SIG-M5 (cell line): ENCODE measurements around the gene NDOR1.

ENCODE experiments used
- DNase-seq: peaks from one replicate; lab custom pipeline; 2025; lab: John Stamatoyannopoulos, UW

Gene NDOR1

DNA sequence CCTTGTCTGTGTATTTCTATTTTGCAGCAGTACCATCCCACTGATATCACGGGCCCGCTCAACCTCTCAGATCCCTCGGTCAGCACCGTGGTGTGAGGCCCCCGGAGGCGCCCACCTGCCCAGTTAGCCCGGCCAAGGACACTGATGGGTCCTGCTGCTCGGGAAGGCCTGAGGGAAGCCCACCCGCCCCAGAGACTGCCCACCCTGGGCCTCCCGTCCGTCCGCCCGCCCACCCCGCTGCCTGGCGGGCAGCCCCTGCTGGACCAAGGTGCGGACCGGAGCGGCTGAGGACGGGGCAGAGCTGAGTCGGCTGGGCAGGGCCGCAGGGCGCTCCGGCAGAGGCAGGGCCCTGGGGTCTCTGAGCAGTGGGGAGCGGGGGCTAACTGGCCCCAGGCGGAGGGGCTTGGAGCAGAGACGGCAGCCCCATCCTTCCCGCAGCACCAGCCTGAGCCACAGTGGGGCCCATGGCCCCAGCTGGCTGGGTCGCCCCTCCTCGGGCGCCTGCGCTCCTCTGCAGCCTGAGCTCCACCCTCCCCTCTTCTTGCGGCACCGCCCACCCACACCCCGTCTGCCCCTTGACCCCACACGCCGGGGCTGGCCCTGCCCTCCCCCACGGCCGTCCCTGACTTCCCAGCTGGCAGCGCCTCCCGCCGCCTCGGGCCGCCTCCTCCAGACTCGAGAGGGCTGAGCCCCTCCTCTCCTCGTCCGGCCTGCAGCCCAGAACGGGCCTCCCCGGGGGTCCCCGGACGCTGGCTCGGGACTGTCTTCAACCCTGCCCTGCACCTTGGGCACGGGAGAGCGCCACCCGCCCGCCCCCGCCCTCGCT lies 37.5 kb upstream of the NDOR1 start:
- DNase-seq = no peak

DNA sequence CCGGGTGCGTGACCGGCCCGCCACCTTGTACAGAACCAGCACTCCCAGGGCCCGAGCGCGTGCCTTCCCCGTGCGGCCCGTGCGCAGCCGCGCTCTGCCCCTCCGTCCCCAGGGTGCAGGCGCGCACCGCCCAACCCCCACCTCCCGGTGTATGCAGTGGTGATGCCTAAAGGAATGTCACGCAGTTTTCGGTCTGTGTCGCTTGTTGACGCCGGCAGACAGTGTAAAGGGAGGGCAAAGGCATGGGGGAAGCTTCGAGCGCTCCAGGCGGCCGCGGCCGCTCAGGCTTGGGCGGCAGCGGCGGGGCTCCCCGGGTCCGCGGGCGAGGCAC lies 37.0 kb upstream of the NDOR1 start:
- no peak for DNase-seq

DNA sequence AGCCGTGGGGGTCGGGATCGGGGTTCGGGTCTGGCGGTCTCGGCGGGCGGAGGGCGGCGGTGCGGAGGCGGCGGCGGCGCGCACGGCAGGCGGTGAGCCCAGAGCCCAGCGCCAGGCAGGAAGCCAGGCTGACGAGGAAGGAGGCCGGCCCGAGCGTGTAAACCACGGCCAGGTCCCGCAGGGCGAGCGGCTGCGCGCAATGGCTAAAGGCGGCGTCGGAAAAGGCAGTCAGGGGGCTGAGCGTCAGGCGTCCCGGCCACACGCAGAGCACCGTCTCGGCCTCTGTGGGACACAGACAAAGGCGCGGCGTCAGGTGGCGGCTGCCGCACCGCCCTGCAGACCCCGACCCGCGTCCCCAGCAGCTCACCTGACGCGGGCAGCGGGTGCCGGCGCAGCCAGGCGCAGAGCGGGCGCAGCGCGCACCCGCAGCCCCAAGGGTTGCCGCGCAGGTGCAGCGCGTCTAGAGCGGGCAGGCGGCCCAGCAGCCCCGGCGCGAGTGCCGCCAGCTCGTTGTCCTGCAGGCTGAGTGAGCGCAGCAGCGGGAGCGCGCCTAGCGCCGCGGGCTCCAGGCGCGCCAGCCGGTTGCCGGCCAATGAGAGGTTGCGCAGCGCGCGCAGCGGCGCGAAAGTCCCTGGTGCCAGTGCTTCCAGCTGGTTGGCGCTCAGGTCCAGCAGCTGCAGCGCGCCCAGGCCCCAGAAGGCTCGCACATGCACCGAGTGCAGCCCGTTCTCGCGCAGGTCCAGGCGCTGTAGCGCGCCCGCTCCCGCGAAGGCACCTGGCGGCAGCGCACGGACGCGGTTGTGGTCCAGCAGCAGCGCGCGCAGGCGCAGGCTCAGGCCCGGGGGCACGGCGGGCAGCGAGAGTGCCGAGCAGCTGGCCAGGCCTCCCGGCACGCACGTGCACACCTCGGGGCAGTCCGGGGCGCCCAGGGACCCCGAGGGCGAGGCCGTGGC lies 36.3 kb upstream of the NDOR1 start:
- DNase-seq = no peak

DNA sequence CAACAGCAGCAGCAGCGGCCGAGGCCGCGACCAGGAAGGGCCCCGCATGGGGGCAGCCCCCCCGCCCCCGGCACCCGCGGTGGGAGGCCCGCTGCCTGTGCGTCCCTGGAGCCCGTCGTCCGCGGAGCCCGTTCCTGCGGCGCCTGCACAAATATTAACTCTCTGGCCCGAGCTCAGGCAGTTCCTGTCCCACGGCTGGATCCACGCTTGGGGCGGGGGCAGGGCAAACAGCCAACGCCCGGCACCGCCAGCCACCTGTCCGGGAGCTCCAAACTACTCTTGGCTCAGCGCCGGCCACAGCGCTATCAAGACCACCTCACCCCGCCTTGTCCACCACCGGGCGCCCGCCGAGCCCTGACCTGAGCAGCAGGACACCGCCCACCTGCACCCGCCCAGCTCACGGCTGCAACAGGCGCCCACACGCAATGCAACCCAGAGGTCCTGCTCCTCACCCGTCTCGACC lies 35.6 kb upstream of the NDOR1 start, which contains the start of gene LRRC26:
Gene LRRC26 (minus strand): TSS at position 156 of the 463 bp plus-strand sequence. CDS start 108 bp downstream, at position 48.
- no peak for DNase-seq

DNA sequence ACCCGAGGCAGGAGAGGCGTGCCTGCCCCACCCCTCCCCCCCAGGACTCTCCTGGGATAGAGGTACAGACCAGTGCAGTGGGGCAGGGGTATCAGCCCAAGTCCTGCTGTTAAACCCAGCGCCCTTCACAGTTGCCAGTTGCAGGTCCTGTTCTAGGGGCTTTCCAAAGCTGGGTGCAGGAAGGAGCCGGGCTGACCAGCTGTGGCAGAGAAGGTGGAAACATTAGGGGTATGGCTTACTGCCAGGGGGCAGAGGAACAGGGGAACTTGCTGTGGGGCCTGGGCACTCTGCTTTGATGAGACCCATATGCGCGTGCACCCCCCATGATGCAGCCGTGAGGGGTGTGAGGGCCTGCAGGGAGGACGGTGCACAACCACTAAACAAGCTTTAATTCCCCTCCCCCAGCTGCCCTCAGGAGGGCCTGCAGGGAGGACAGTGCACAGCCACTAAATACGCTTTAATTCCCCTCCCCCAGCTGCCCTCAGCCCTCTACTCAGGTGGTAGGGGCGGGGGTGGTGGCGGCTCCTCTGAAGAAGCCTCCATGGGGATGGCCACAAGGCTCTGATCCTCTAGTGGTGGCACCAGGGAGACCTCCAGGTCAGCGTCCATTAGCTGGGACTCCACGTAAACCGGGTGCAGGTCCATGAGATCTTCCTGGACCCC lies 34.9 kb upstream of the NDOR1 start:
- DNase-seq = no peak

- DNase-seq = no peak
These were observed 34.2 kb upstream of the NDOR1 start for GRCh38 chr9:137171149-137171900.

- no peak for DNase-seq
These were observed 32.4 kb upstream of the NDOR1 start for GRCh38 chr9:137172901-137173795.

GRCh38 chr9:137173796-137174664 lies 31.5 kb upstream of the NDOR1 start:
- no peak for DNase-seq

DNA sequence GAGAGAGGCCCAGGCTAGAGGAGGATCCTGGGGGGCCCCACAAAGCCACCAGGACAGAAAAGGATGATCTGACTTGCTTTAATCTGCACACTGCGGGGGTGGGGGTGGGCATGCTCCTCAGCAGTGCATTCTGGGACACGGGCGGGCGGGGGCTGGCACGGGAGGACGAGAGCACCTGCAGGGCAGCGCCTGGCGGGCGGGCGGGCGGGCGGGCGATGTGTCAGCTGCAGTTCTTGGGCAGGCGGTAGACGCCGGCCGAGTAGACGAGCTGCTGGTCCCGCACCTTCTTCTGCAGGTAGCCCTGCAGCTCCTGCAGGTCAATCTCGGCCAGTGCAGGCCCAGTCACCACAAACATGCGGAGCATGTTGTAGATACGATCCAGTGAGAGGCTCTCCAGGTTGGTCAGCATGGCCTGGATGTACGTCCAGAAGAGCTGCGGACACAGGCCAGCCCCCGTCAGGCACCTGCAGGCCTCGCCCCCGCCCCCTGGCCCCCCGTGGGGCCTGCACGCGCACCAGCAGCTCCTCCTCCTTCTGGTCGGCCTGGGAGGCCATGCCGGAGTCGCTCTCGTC lies 30.7 kb upstream of the NDOR1 start:
- no peak for DNase-seq

- DNase-seq = no peak
These were observed 30.0 kb upstream of the NDOR1 start for GRCh38 chr9:137175345-137175961.

DNA sequence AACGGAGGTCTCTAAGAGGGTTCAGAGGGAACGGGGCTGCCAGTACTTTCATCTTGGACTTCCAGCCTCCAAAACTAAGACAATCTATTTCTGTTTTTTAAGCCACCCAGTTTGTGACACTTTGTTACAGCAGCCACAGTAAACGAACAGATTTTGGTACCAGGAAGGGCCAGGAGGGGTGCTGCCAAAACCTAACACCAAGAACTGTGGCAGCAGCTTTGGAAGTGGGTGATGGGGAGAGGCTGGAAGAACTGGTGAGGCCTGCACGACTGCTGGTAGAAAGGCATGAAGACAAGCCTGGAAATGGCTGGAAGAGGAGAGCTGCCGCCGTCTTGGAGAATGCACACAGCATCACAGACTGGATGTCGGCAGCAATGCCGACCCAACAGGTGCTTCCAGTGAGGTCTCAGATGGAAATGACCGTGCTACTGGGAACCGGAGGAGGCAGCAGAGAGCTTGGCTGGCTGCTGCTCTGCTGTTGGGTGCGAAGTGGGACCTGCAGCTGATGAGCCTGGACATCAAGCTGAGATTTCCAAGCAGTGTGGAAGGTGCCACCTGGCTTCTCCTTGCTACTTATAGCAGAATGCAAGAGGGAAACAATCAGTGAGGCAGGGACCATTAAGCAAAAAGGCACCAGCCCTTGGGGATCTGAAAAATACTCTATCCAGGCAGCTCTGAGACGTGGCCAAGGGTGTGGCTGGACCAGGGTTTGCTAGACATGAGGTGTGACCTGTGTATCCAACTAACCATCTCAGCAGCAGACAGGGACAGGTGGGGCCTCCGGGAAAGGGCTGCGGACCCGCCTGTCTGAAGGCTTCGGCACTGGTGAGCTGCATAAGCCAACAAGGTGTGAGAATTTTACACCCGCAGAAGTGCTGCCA lies 29.0 kb upstream of the NDOR1 start:
- DNase-seq = no peak

- DNase-seq = no peak
These were observed 27.1 kb upstream of the NDOR1 start for GRCh38 chr9:137178201-137178938.

DNA sequence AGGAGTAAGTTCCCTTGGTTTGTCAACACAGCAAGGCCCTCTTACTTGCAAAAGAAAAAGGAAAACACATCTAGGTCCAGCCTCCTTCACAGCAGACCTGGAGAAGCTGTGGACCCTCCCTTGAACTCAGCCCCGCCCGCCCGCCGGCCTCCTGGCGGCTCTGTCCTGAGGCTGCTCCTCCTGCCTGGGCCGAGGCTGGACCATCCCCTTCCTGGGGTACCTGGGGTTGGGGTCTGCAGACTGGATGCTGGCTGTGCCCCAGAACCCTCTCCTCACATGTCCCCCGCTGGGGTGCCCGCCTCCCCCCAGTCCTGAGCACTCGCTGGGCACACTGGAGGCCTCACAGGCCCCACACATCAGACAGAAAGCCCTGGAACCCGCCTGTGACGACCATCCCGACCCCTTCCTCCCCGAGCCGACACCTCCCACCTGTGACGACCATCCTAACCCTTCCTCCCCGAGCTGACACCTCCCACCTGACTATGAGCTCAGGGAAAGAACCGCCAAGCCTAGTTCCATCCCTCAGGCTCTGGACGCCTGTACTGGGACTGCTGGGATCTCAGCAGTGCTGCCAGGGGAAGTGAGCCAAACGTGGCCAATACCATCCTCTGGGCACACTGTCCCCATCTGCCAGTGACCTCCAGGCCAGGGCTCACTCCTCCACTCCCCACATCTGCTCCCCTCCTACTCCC lies 26.4 kb upstream of the NDOR1 start:
- no peak for DNase-seq

- DNase-seq = no peak
These were observed 25.7 kb upstream of the NDOR1 start for GRCh38 chr9:137179761-137180160.

DNA sequence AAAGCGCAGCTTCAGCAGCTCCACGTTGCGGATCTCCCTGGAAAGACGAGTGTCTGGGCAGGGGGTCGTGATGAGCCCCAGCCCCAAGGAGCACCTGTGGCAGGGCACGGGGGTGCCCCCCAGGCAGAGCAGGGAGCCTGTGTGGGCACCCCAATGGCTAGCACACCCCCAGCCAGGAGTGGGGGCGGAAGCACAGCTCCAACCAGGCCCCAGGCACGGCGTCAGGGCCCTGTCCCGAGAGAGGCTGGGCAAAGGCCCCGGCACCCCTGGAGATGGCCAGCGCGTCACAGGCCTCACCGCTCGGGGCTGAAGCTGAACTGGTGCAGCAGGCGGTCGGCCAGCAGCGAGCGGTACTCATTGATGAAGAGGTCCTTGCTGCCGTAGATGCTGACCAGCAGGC lies 25.0 kb upstream of the NDOR1 start:
- DNase-seq = no peak

DNA sequence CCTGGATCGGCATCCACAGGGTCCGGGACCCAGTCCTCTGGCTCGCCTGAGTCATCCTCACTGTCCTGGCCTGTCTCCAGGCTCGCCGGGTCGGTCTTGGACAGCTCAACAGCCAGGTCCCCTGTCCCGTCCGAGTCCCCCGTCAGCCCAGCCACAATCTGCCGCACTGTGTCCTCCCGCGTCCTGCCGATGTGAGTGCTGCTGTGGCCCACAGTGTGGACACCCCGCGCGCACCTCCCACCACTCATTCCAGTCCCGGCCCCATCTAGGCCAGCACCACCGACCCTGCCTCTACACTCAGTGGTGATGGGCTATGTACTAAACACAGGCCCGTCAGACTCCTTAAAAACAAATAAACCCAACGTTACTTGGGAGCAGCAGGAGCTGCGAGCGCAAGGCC lies 23.8 kb upstream of the NDOR1 start:
- no peak for DNase-seq
